HCT116 (cell line): ENCODE results near the gene SLX9.

Experiments used
- POLR2A ChIP-seq: IDR thresholded peaks from 2 replicates; pipeline ENCODE4 v1.7.0; 2011; ENCODE audit warnings: borderline replicate concordance; ENCODE audit not compliant: insufficient read depth, insufficient read length; ENCODE audit errors: extremely low read depth
- POLR2AphosphoS5 ChIP-seq: IDR thresholded peaks from 2 replicates; pipeline ENCODE4 v1.6.1; 2011; ENCODE audit warnings: mild to moderate bottlenecking, low read depth, low read length, moderate library complexity
- SRF ChIP-seq: IDR thresholded peaks from 2 replicates; pipeline ENCODE4 v1.6.1; 2012; ENCODE audit warnings: low read depth
- YY1 ChIP-seq: IDR thresholded peaks from 2 replicates; pipeline ENCODE4 v1.6.1; 2011; ENCODE audit warnings: low read length, low read depth, moderate library complexity, mild to moderate bottlenecking; ENCODE audit not compliant: insufficient replicate concordance; ENCODE audit errors: extremely low read depth
- TF ChIP-seq, protein P1 (sequence below), 3 experiments: fragments of 200-600 bp in 1 of 3; sonication (generic) in 1 of 3; IDR thresholded peaks in 2 of 3; conservative IDR thresholded peaks in 1 of 3; 2 replicates each; pipeline ENCODE4 v1.5.1; 2012 to 2017; ENCODE audit warnings: low read depth in 2 of 3, low read length in 2 of 3, antibody characterized with exemption in 1 of 3, borderline replicate concordance in 1 of 3, control low read depth in 1 of 3, mild to moderate bottlenecking in 1 of 3, mixed read lengths in 1 of 3, mixed run types in 1 of 3, moderate library complexity in 1 of 3; ENCODE audit not compliant: insufficient read depth in 1 of 3
- TF ChIP-seq, protein P2 (sequence below): IDR thresholded peaks from 2 replicates; pipeline ENCODE4 v1.6.1; 2012
- TF ChIP-seq, protein P3 (sequence below): IDR thresholded peaks from 2 replicates; pipeline ENCODE4 v1.6.1; 2012; ENCODE audit warnings: low read depth

DNA sequence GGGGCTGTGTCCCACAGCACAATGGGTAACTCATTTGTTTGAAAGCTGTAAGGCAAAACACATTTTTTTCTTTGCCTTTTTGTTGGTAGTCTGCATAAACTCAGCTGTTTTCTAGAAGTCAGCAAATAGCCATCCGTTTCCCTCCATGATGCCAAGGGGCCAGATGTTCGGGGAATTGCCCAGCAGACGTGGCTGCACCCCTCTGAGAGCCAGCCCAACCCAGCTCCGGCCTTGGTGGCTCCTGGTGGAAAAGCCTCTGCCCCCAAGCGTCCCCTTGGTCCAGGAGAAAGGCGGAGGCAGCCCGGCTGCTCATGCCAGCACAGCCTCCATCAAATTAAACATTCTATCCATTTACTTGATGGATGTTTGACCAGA, 76.2 kb downstream of the SLX9 start:
- TF ChIP-seq, protein P1, sequence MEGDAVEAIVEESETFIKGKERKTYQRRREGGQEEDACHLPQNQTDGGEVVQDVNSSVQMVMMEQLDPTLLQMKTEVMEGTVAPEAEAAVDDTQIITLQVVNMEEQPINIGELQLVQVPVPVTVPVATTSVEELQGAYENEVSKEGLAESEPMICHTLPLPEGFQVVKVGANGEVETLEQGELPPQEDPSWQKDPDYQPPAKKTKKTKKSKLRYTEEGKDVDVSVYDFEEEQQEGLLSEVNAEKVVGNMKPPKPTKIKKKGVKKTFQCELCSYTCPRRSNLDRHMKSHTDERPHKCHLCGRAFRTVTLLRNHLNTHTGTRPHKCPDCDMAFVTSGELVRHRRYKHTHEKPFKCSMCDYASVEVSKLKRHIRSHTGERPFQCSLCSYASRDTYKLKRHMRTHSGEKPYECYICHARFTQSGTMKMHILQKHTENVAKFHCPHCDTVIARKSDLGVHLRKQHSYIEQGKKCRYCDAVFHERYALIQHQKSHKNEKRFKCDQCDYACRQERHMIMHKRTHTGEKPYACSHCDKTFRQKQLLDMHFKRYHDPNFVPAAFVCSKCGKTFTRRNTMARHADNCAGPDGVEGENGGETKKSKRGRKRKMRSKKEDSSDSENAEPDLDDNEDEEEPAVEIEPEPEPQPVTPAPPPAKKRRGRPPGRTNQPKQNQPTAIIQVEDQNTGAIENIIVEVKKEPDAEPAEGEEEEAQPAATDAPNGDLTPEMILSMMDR (IDR thresholded peaks at IDR 0.05 in 2 of 3, conservative IDR thresholded peaks at IDR 0.05 in 1 of 3; ENCODE audit: borderline replicate concordance in 1 of 3, insufficient read depth in 1 of 3, low read depth in 2 of 3, low read length in 2 of 3), result no peak
- TF ChIP-seq, protein P2, sequence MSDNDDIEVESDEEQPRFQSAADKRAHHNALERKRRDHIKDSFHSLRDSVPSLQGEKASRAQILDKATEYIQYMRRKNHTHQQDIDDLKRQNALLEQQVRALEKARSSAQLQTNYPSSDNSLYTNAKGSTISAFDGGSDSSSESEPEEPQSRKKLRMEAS, result no peak
- TF ChIP-seq POLR2AphosphoS5 (no peak), POLR2A (no peak), YY1 (no peak), SRF (no peak)
- TF ChIP-seq, protein P3, sequence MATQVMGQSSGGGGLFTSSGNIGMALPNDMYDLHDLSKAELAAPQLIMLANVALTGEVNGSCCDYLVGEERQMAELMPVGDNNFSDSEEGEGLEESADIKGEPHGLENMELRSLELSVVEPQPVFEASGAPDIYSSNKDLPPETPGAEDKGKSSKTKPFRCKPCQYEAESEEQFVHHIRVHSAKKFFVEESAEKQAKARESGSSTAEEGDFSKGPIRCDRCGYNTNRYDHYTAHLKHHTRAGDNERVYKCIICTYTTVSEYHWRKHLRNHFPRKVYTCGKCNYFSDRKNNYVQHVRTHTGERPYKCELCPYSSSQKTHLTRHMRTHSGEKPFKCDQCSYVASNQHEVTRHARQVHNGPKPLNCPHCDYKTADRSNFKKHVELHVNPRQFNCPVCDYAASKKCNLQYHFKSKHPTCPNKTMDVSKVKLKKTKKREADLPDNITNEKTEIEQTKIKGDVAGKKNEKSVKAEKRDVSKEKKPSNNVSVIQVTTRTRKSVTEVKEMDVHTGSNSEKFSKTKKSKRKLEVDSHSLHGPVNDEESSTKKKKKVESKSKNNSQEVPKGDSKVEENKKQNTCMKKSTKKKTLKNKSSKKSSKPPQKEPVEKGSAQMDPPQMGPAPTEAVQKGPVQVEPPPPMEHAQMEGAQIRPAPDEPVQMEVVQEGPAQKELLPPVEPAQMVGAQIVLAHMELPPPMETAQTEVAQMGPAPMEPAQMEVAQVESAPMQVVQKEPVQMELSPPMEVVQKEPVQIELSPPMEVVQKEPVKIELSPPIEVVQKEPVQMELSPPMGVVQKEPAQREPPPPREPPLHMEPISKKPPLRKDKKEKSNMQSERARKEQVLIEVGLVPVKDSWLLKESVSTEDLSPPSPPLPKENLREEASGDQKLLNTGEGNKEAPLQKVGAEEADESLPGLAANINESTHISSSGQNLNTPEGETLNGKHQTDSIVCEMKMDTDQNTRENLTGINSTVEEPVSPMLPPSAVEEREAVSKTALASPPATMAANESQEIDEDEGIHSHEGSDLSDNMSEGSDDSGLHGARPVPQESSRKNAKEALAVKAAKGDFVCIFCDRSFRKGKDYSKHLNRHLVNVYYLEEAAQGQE, result no peak
